Liver (tissue), 3 donors: ENCODE data around the gene CPN1.
"Not testable (repeated sequence)": the region's sequence is repeated elsewhere in the genome, so short reads cannot be mapped to it uniquely, and the experiment has no call there.

ENCODE experiments used
- CTCF ChIP-seq: fragments of 150-350 bp; IDR thresholded peaks from 2 replicates; pipeline ENCODE4 v1.5.1; 2017; ENCODE audit warnings: improper control_type of control experiment, low read depth, low read length; ENCODE audit not compliant: missing input control
- FOXA1 ChIP-seq: IDR thresholded peaks from 2 replicates; pipeline ENCODE4 v1.6.1; 2016; ENCODE audit warnings: antibody characterized with exemption
- FOXA2 ChIP-seq: IDR thresholded peaks from 2 replicates; pipeline ENCODE4 v1.6.1; 2016; ENCODE audit warnings: antibody characterized with exemption
- GABPA ChIP-seq, 2 donors: IDR thresholded peaks in 1 of 2; conservative IDR thresholded peaks in 1 of 2; 2 replicates each; pipeline ENCODE4 v1.6.1; 2016; ENCODE audit warnings: antibody characterized with exemption in 2 of 2, mild to moderate bottlenecking in 1 of 2, moderate library complexity in 1 of 2
- HNF4G ChIP-seq: IDR thresholded peaks from 2 replicates; pipeline ENCODE4 v1.6.1; 2016; ENCODE audit warnings: antibody characterized with exemption
- JUND ChIP-seq, 2 donors: IDR thresholded peaks; 2 replicates each; pipeline ENCODE4 v1.6.1; 2016; ENCODE audit warnings: antibody characterized with exemption in 2 of 2
- RAD21 ChIP-seq, 2 donors: IDR thresholded peaks; 2 replicates each; pipeline ENCODE4 v1.6.1; 2016; ENCODE audit warnings: antibody characterized with exemption in 2 of 2, mild to moderate bottlenecking in 2 of 2
- REST ChIP-seq: IDR thresholded peaks from 2 replicates; pipeline ENCODE4 v1.6.1; 2016; ENCODE audit warnings: antibody characterized with exemption, mild to moderate bottlenecking
- RXRA ChIP-seq, 2 donors: IDR thresholded peaks; 2 replicates each; pipeline ENCODE4 v1.6.1; 2017 to 2018; ENCODE audit warnings: antibody characterized with exemption in 2 of 2, mild to moderate bottlenecking in 1 of 2
- TAF1 ChIP-seq: conservative IDR thresholded peaks from 2 replicates; pipeline ENCODE4 v1.6.1; 2016; ENCODE audit warnings: antibody characterized with exemption, mild to moderate bottlenecking
- YY1 ChIP-seq: IDR thresholded peaks from 2 replicates; pipeline ENCODE4 v1.6.1; 2016; ENCODE audit warnings: antibody characterized with exemption, mild to moderate bottlenecking
- TF ChIP-seq, protein P1 (sequence below): IDR thresholded peaks from 2 replicates; pipeline ENCODE4 v1.6.1; 2016; ENCODE audit warnings: antibody characterized with exemption
- donor health status: healthy.
- donor health status: healthy.

GRCh38 chr10:100125335-100125734 lies 43.7 kb upstream of the CPN1 start:
- not testable (repeated sequence) for TF ChIP-seq FOXA2; CTCF; TAF1; RAD21 (IDR thresholded peaks at IDR 0.05); GABPA (IDR thresholded peaks at IDR 0.05 in 1 of 2, conservative IDR thresholded peaks at IDR 0.05 in 1 of 2); REST; YY1; JUND (IDR thresholded peaks at IDR 0.05); FOXA1; HNF4G; RXRA (IDR thresholded peaks at IDR 0.05)
- TF ChIP-seq, protein P1, sequence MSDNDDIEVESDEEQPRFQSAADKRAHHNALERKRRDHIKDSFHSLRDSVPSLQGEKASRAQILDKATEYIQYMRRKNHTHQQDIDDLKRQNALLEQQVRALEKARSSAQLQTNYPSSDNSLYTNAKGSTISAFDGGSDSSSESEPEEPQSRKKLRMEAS = not testable (repeated sequence)
